Stimulated activated CD4-positive, alpha-beta T cell treated with anti-CD3 and anti-CD28 coated beads, Interleukin-15, amount 100 ng/mL, for 48 hours (primary cell): Measurements from ENCODE around the gene ZNF83.
"Not testable (repeated sequence)": the region's sequence is repeated elsewhere in the genome, so short reads cannot be mapped to it uniquely, and the experiment has no call there.

Source experiments
- DNase-seq, 2 donors: peaks; one replicate each; pipeline ENCODE4 v3.0.0-alpha.2; 2020; ENCODE audit warnings: low read depth in 2 of 2

Gene ZNF83

DNA sequence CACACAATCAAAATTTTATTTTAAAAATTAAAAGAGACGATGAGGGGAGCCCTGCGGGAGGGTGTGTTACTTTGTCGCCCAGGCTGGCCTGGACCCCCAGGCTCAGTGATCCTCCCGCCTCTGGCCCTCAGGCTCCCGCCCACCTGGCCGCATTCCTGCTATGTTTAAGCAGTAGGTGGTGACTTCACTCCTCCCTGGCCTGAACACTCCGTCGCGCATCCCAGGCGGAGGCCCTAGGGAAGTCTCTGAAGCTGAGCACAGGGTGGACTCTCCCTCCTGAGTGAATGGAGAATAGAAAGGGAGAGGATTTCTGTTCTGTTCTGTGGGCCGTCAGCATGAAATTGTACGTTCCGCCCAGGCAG lies 68.5 kb downstream of the ZNF83 start:
- not testable (repeated sequence) for DNase-seq

DNA sequence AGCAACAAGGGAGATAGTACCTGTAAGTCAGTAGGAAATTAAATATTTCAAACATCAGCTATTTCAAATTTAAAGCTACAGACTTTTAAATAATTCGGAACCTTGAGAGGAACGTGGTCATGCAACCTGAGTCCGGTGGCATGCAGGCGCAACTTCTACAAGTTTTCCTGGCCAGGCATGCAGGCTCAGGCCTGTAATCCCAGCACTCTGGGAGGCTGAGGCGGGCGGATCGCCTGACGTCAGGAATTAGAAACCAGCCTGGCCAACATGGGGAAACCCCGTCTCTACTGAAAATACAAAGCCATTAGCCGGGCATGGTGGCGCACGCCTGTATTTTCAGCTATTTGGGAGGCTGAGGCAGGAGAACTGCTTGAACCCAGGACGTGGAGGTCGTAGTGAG lies 70.2 kb downstream of the ZNF83 start:
- DNase-seq, result no peak

DNA sequence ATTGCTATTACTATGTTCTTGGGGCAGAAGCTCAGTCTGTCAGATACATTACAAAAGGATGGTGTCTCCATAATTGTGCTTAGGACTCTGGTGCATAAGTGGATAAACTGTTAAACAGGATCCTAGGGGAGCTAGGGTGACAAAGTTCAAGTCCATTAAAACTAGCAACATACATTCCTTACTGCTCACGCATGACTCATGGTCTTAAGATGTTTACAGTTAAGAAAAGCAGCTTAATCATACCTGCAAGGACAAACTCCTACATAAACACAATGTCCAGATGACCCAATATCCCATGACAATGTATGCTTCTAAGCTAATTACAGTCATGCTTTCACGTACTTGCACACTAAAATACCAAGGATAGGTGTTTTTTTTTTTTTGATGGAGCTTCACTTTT lies 71.6 kb downstream of the ZNF83 start:
- DNase-seq, result no peak

DNA sequence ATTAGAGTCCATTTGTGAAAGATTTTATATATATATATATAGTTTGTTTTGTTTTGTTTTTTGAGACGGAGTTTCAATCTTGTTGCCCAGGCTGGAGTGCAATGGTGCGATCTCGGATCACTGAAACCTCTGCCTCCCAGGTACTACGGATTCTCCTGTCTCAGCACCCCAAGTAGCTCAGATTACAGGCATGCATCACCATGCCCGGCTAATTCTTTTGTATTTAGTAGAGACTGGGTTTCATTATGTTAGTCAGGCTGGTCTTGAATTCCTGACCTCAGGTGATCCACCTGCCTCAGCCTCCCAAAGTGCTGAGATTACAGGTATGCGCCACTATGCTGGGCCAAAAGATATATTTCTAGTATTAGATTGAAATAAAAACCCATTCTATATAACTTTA lies 72.0 kb downstream of the ZNF83 start:
- DNase-seq, result no peak
